ENCODE results near the gene MFNG. TPM values are rescaled to one million over a fixed set of nuclear protein-coding genes. Genes with fewer than 3 reads are reported as not detected.

MFNG gene
- total RNA-seq, 2 donors from 2014 or later, result 139 to 150 TPM

- no peaks in the 10 kb centered on the region for H3K9me3 ChIP-seq (ENCODE audit: control insufficient read depth, low read length, poor library complexity, severe bottlenecking)
- ATAC-seq (no peak), DNase-seq (no peak)
- Mint-ChIP-seq H3K27ac (no peak overlapping the region), H3K4me1 (peaks cover 7% of the 10 kb centered on the region), H3K4me3 (no peak overlapping the region), H3K36me3 (ENCODE audit: low read depth) (peaks cover 11% of the 10 kb centered on the region), H3K27me3 (peaks cover 51% of the 10 kb centered on the region)
Measured at GRCh38 chr22:37433786-37434185, 52.4 kb downstream of the MFNG start.

GRCh38 chr22:37432708-37433054 lies 53.5 kb downstream of the MFNG start:
- Mint-ChIP-seq H3K4me3 (no peak overlapping the region), H3K36me3 (ENCODE audit: low read depth) (peaks cover 11% of the 10 kb centered on the region), H3K27me3 (peaks cover 59% of the 10 kb centered on the region), H3K4me1 (peaks cover 8% of the 10 kb centered on the region), H3K27ac (no peak overlapping the region)
- no peak for DNase-seq
- no peaks in the 10 kb centered on the region for H3K9me3 ChIP-seq (ENCODE audit: control insufficient read depth, low read length, poor library complexity, severe bottlenecking)
- no peak for ATAC-seq

GRCh38 chr22:37431801-37432707 lies 54.1 kb downstream of the MFNG start:
- H3K4me3 Mint-ChIP-seq, result no peak overlapping the region
- H3K9me3 ChIP-seq (ENCODE audit: control insufficient read depth, low read length, poor library complexity, severe bottlenecking), result no peaks in the 10 kb centered on the region
- ATAC-seq, result no peak
- no peak overlapping the region for H3K27ac Mint-ChIP-seq
- peaks cover 10% of the 10 kb centered on the region for H3K4me1 Mint-ChIP-seq
- DNase-seq, result no peak
- H3K36me3 Mint-ChIP-seq (ENCODE audit: low read depth), result peaks cover 11% of the 10 kb centered on the region
- H3K27me3 Mint-ChIP-seq, result peaks cover 59% of the 10 kb centered on the region

- Mint-ChIP-seq H3K27me3 (peaks cover 60% of the 10 kb centered on the region), H3K4me3 (no peak overlapping the region), H3K27ac (no peak overlapping the region), H3K4me1 (peaks cover 11% of the 10 kb centered on the region), H3K36me3 (ENCODE audit: low read depth) (peaks cover 11% of the 10 kb centered on the region)
- DNase-seq (no peak), ATAC-seq (no peak)
- H3K9me3 ChIP-seq (ENCODE audit: control insufficient read depth, low read length, poor library complexity, severe bottlenecking), result no peaks in the 10 kb centered on the region
Measured at GRCh38 chr22:37431366-37431765, 54.8 kb downstream of the MFNG start.

- ATAC-seq (no peak), DNase-seq (no peak)
- Mint-ChIP-seq H3K4me3 (no peak overlapping the region), H3K4me1 (peaks cover 15% of the 10 kb centered on the region), H3K27ac (no peak overlapping the region), H3K27me3 (peaks cover 64% of the 10 kb centered on the region), H3K36me3 (ENCODE audit: low read depth) (peaks cover 11% of the 10 kb centered on the region)
- H3K9me3 ChIP-seq (ENCODE audit: control insufficient read depth, low read length, poor library complexity, severe bottlenecking), result no peaks in the 10 kb centered on the region
Measured at GRCh38 chr22:37430941-37431340, 55.2 kb downstream of the MFNG start.

GRCh38 chr22:37428649-37429586 lies 57.3 kb downstream of the MFNG start:
- no peaks in the 10 kb centered on the region for H3K9me3 ChIP-seq (ENCODE audit: control insufficient read depth, low read length, poor library complexity, severe bottlenecking)
- peaks cover 65% of the 10 kb centered on the region for H3K27me3 Mint-ChIP-seq
- H3K27ac Mint-ChIP-seq, result no peak overlapping the region
- H3K4me1 Mint-ChIP-seq, result peaks cover 19% of the 10 kb centered on the region
- DNase-seq (peak; percentile 17 to 47 (median 28)), ATAC-seq (peak; percentile 63)
- H3K36me3 Mint-ChIP-seq (ENCODE audit: low read depth), result peaks cover 11% of the 10 kb centered on the region
- no peak overlapping the region for H3K4me3 Mint-ChIP-seq

GRCh38 chr22:37427711-37428635 lies 58.2 kb downstream of the MFNG start:
- H3K27ac Mint-ChIP-seq, result no peak overlapping the region
- peaks cover 59% of the 10 kb centered on the region for H3K27me3 Mint-ChIP-seq
- DNase-seq, result no peak
- peak overlapping the region; percentile 73 for H3K4me3 Mint-ChIP-seq
- peaks cover 19% of the 10 kb centered on the region for H3K4me1 Mint-ChIP-seq
- peaks cover 11% of the 10 kb centered on the region for H3K36me3 Mint-ChIP-seq (ENCODE audit: low read depth)
- H3K9me3 ChIP-seq (ENCODE audit: control insufficient read depth, low read length, poor library complexity, severe bottlenecking), result no peaks in the 10 kb centered on the region
- no peak for ATAC-seq

GRCh38 chr22:37427135-37427710 lies 59.0 kb downstream of the MFNG start, which contains the start of gene ELFN2:
TSS of gene ELFN2 (minus strand) at chr22:37427479. CDS start at chr22:37375534, 51,945 bp downstream.
- no peaks in the 10 kb centered on the region for H3K9me3 ChIP-seq (ENCODE audit: control insufficient read depth, low read length, poor library complexity, severe bottlenecking)
- H3K27ac Mint-ChIP-seq, result no peak within 1 kb of the TSS
- peaks cover 19% of the 10 kb centered on the region for H3K4me1 Mint-ChIP-seq
- ATAC-seq, result no peak
- H3K36me3 Mint-ChIP-seq (ENCODE audit: low read depth), result peaks cover 8% of the 10 kb centered on the region
- no peak for DNase-seq
- peak within 1 kb of the TSS; percentile 75 for H3K4me3 Mint-ChIP-seq
- peaks cover 52% of the 10 kb centered on the region for H3K27me3 Mint-ChIP-seq

- H3K27me3 Mint-ChIP-seq, result peaks cover 50% of the 10 kb centered on the region
- peak; percentile 28 for ATAC-seq
- no peak overlapping the region for H3K27ac Mint-ChIP-seq
- H3K36me3 Mint-ChIP-seq (ENCODE audit: low read depth), result peaks cover 5% of the 10 kb centered on the region
- H3K9me3 ChIP-seq (ENCODE audit: control insufficient read depth, low read length, poor library complexity, severe bottlenecking), result no peaks in the 10 kb centered on the region
- no peak for DNase-seq
- peak overlapping the region; percentile 75 for H3K4me3 Mint-ChIP-seq
- peaks cover 15% of the 10 kb centered on the region for H3K4me1 Mint-ChIP-seq
Measured at GRCh38 chr22:37426706-37427134, 59.5 kb downstream of the MFNG start.

GRCh38 chr22:37425800-37426705 lies 60.1 kb downstream of the MFNG start:
- no peak for DNase-seq
- no peak overlapping the region for H3K27ac Mint-ChIP-seq
- H3K27me3 Mint-ChIP-seq, result peaks cover 50% of the 10 kb centered on the region
- H3K36me3 Mint-ChIP-seq (ENCODE audit: low read depth), result peaks cover 5% of the 10 kb centered on the region
- peak overlapping the region; percentile 75 for H3K4me3 Mint-ChIP-seq
- ATAC-seq, result peak; percentile 20
- H3K9me3 ChIP-seq (ENCODE audit: control insufficient read depth, low read length, poor library complexity, severe bottlenecking), result no peaks in the 10 kb centered on the region
- H3K4me1 Mint-ChIP-seq, result peaks cover 15% of the 10 kb centered on the region

- ATAC-seq (no peak), DNase-seq (no peak)
- no peaks in the 10 kb centered on the region for H3K9me3 ChIP-seq (ENCODE audit: control insufficient read depth, low read length, poor library complexity, severe bottlenecking)
- Mint-ChIP-seq H3K27me3 (peaks cover 50% of the 10 kb centered on the region), H3K4me3 (no peak overlapping the region), H3K36me3 (ENCODE audit: low read depth) (peaks cover under 1% of the 10 kb centered on the region), H3K27ac (no peak overlapping the region), H3K4me1 (peaks cover 17% of the 10 kb centered on the region)
Measured at GRCh38 chr22:37425369-37425768, 60.8 kb downstream of the MFNG start.

Measured in T-helper 17 cell (primary cell).